H1 (cell line): Measurements from ENCODE around the gene CHST4. TPM values are rescaled to one million over a fixed set of nuclear protein-coding genes. Genes with fewer than 3 reads are reported as not detected.

Source experiments
- ASH2L ChIP-seq: fragments of 200-600, 300-600 bp; sonication (generic); IDR thresholded peaks from one replicate; pipeline ENCODE4 v1.7.1; 2017; ENCODE audit warnings: low read length
- ATF3 ChIP-seq: IDR thresholded peaks from 2 replicates; pipeline ENCODE4 v1.6.1; 2011; ENCODE audit warnings: low read depth, mild to moderate bottlenecking, low read length; ENCODE audit not compliant: insufficient read depth
- CHD7 ChIP-seq: fragments of 300-600 bp; sonication (generic); IDR thresholded peaks from 2 replicates; pipeline ENCODE4 v1.7.1; 2012; ENCODE audit warnings: low read length, moderate library complexity, mild to moderate bottlenecking, inconsistent platforms; ENCODE audit not compliant: insufficient replicate concordance
- KDM1A ChIP-seq: fragments of 200-600, 300-600 bp; sonication (generic); IDR thresholded peaks from 2 replicates; pipeline ENCODE4 v1.7.1; 2016; ENCODE audit warnings: mild to moderate bottlenecking, low read length, borderline replicate concordance
- MAX ChIP-seq: IDR thresholded peaks from 2 replicates; pipeline ENCODE4 v1.6.1; 2012; ENCODE audit warnings: inconsistent platforms
- ZNF274 ChIP-seq: IDR thresholded peaks from 2 replicates; pipeline ENCODE4 v1.7.0; 2012; ENCODE audit warnings: low read length, borderline replicate concordance; ENCODE audit errors: extremely low read depth
- polyA plus RNA-seq, 7 experiments: library from polyadenylated mRNA; depleted of rRNA in 3 of 7; stranded (reverse) in 5 of 7; unstranded in 2 of 7; fragments of >200 nt in 5 of 7; fragments of 200-250 nt in 2 of 7; gene quantifications; 1 replicate in 5 of 7; 2 replicates in 1 of 7; 4 replicates in 1 of 7; pipeline versions ENCODE4 v1.2.1 to v1.2.3, GENCODE V29; 2011 to 2013; ENCODE audit warnings: missing spikeins in 2 of 7, mixed read lengths in 2 of 7
- total RNA-seq: library from RNA; stranded (reverse); fragmentation: NEBNext Ultra II Directional; extraction: Animal tissue kit (Norgen Biotek cat#: 25700); gene quantifications from 2 replicates; pipeline ENCODE4 v1.2.1, GENCODE V29; 2021

CHST4 gene
- total and polyA plus RNA-seq, 2 of the 8 experiments (the other 6 are each of a cell fraction or from before 2014, with no cell fraction given), result 12.1 to 14.6 TPM

GRCh38 chr16:71526111-71526631, at the start of gene CHST4 (continued):
- TF ChIP-seq CHD7 (peak; percentile 61), ASH2L (peak; percentile 92), KDM1A (no peak), MAX (peak; percentile 88), ATF3 (no peak), ZNF274 (no peak)
